ENCODE data around the gene DOCK3.

DNA sequence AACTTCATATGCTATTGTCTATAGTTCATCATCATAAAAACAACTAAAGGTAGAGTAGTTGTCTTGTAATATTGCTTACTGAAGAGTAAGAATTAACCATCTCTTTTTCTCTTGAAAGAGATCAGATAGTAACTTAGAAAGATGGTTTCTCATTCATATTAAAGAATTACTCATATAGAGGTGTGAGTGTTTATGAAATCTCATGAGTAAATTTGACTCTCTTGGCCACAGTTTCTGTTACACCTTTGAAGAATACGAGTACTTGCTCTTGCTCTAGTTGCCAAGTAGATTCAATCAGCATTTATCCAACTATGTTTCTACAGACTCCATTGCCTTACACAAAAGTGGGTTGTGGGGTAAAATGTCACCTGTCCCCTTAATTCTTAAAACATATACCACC is 463.0 kb downstream of the DOCK3 start:
- TF ChIP-seq, protein P1, sequence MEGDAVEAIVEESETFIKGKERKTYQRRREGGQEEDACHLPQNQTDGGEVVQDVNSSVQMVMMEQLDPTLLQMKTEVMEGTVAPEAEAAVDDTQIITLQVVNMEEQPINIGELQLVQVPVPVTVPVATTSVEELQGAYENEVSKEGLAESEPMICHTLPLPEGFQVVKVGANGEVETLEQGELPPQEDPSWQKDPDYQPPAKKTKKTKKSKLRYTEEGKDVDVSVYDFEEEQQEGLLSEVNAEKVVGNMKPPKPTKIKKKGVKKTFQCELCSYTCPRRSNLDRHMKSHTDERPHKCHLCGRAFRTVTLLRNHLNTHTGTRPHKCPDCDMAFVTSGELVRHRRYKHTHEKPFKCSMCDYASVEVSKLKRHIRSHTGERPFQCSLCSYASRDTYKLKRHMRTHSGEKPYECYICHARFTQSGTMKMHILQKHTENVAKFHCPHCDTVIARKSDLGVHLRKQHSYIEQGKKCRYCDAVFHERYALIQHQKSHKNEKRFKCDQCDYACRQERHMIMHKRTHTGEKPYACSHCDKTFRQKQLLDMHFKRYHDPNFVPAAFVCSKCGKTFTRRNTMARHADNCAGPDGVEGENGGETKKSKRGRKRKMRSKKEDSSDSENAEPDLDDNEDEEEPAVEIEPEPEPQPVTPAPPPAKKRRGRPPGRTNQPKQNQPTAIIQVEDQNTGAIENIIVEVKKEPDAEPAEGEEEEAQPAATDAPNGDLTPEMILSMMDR (IDR thresholded peaks at IDR 0.05; ENCODE audit: low read depth, low read length, missing input control): no peak
- TF ChIP-seq, protein P2, sequence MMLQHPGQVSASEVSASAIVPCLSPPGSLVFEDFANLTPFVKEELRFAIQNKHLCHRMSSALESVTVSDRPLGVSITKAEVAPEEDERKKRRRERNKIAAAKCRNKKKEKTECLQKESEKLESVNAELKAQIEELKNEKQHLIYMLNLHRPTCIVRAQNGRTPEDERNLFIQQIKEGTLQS (IDR thresholded peaks at IDR 0.05): no peak
- TF ChIP-seq FOXA2 (IDR thresholded peaks at IDR 0.05) (no peak), YY1 (IDR thresholded peaks at IDR 0.05) (no peak)

All from liver (tissue), 3 donors.